T-helper 17 cell (primary cell): ENCODE data around the gene NRAP. TPM values are rescaled to one million over a fixed set of nuclear protein-coding genes. Genes with fewer than 3 reads are reported as not detected.

Experiments used
- ATAC-seq: fragments of 150-1000 bp; cut with Tn5 transposase; 2 replicates; pipeline ENCODE4 v1.10.0; 2021; ENCODE audit warnings: mild to moderate bottlenecking, moderate library complexity
- DNase-seq, 3 donors: peaks; one replicate each; pipeline versions ENCODE4 v3.0.0 to v3.0.0-alpha.2; 2020 to 2021
- H3K9me3 ChIP-seq: one replicate; pipeline ENCODE4 v1.7.0; 2013; ENCODE audit warnings: low read length, mild to moderate bottlenecking; ENCODE audit not compliant: control insufficient read depth, poor library complexity, severe bottlenecking
- H3K27ac Mint-ChIP-seq: one replicate; pipeline ENCODE4 v1.8.0; 2022; ENCODE audit warnings: mild to moderate bottlenecking, moderate library complexity, mixed read lengths
- H3K27me3 Mint-ChIP-seq: one replicate; pipeline ENCODE4 v1.8.0; 2022; ENCODE audit warnings: mixed read lengths
- H3K36me3 Mint-ChIP-seq: one replicate; pipeline ENCODE4 v1.8.0; 2022; ENCODE audit warnings: low read depth, mixed read lengths
- H3K4me1 Mint-ChIP-seq: one replicate; pipeline ENCODE4 v1.8.0; 2022; ENCODE audit warnings: mild to moderate bottlenecking, mixed read lengths
- H3K4me3 Mint-ChIP-seq: one replicate; pipeline ENCODE4 v1.8.0; 2022; ENCODE audit warnings: mild to moderate bottlenecking, moderate library complexity, mixed read lengths
- total RNA-seq, 4 donors: library from RNA in 2 of 4; stranded (reverse) in 2 of 4; gene quantifications; one replicate each; pipeline ENCODE4 v1.2.3 and lab custom pipeline; 2022 to 2026

Gene NRAP
- total RNA-seq, 2 donors from 2014 or later: not detected

GRCh38 chr10:113620936-113621335 is 42.9 kb downstream of the NRAP start:
- Mint-ChIP-seq H3K4me1 (no peaks in the 10 kb centered on the region), H3K27me3 (peaks cover 78% of the 10 kb centered on the region), H3K36me3 (peaks cover 2% of the 10 kb centered on the region), H3K27ac (no peak overlapping the region), H3K4me3 (no peak overlapping the region)
- no peak for DNase-seq
- H3K9me3 ChIP-seq: no peaks in the 10 kb centered on the region
- no peak for ATAC-seq

DNA sequence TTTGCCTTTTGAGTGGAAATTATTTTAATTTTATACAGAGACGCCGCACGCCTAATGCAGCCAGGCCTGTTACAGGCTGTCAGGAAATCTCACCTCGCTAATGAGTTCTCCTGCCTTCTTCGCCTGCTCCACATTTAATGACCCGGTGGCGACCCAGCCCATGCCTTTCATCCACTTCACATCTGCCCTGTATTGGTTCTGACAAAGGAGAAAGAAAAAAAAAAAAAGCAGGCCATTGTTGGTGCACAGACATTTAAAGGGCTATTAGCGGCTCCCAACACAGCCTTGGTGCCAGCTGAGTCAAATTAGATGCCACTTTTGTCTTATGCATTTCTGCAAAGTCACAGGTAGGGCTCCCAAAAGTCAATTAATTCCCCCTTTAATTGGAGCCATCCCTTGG is 43.3 kb downstream of the NRAP start:
- Mint-ChIP-seq H3K4me1 (no peaks in the 10 kb centered on the region), H3K4me3 (no peak overlapping the region), H3K27ac (no peak overlapping the region), H3K27me3 (peaks cover 78% of the 10 kb centered on the region), H3K36me3 (peaks cover 2% of the 10 kb centered on the region)
- DNase-seq (no peak), ATAC-seq (no peak)
- no peaks in the 10 kb centered on the region for H3K9me3 ChIP-seq

GRCh38 chr10:113619401-113619800 is 44.4 kb downstream of the NRAP start:
- H3K4me1 Mint-ChIP-seq: peaks cover 2% of the 10 kb centered on the region
- peaks cover 76% of the 10 kb centered on the region for H3K27me3 Mint-ChIP-seq

DNA sequence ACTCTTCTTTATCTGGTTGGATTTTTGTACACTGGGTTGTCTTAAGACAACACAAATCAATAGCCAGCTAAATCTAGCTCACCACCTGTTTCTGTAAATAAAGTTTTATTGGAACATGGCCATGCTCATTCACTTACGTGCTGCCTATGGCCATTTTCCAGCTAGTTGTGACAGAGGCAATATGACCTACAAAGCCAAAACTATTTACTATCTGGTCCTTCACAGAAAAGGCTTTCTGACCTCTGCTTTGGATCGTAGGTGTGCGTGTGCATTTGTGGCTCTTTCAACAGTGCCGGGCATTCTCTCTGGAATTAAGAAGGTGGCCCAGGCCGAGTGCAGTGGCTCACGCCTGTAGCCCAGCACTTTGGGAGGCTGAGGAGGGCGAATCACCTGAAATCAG is 45.5 kb downstream of the NRAP start:
- DNase-seq (no peak), ATAC-seq (no peak)
- Mint-ChIP-seq H3K27ac (no peak overlapping the region), H3K4me1 (peaks cover 4% of the 10 kb centered on the region), H3K36me3 (no peaks in the 10 kb centered on the region), H3K4me3 (no peak overlapping the region), H3K27me3 (peaks cover 75% of the 10 kb centered on the region)
- no peaks in the 10 kb centered on the region for H3K9me3 ChIP-seq

More at GRCh38 chr10:113619401-113619800, 44.4 kb downstream of the NRAP start:
- DNase-seq: no peak
- Mint-ChIP-seq H3K4me3 (no peak overlapping the region), H3K27ac (no peak overlapping the region), H3K36me3 (peaks cover 2% of the 10 kb centered on the region)
- H3K9me3 ChIP-seq: no peaks in the 10 kb centered on the region
- ATAC-seq: no peak

GRCh38 chr10:113617086-113617485 is 46.8 kb downstream of the NRAP start:
- Mint-ChIP-seq H3K27ac (no peak overlapping the region), H3K4me1 (peaks cover 4% of the 10 kb centered on the region), H3K27me3 (peaks cover 72% of the 10 kb centered on the region), H3K4me3 (no peak overlapping the region), H3K36me3 (no peaks in the 10 kb centered on the region)
- H3K9me3 ChIP-seq: no peaks in the 10 kb centered on the region
- no peak for ATAC-seq
- DNase-seq: no peak

GRCh38 chr10:113616244-113617074 is 47.4 kb downstream of the NRAP start:
- no peaks in the 10 kb centered on the region for H3K36me3 Mint-ChIP-seq
- H3K4me3 Mint-ChIP-seq: no peak overlapping the region
- no peaks in the 10 kb centered on the region for H3K9me3 ChIP-seq
- ATAC-seq: no peak
- peaks cover 4% of the 10 kb centered on the region for H3K4me1 Mint-ChIP-seq
- no peak for DNase-seq
- H3K27me3 Mint-ChIP-seq: peaks cover 68% of the 10 kb centered on the region
- no peak overlapping the region for H3K27ac Mint-ChIP-seq

GRCh38 chr10:113613977-113614690 is 49.7 kb downstream of the NRAP start:
- Mint-ChIP-seq H3K4me3 (no peak overlapping the region), H3K27ac (peak overlapping the region; percentile 4), H3K4me1 (peaks cover 4% of the 10 kb centered on the region), H3K27me3 (peaks cover 65% of the 10 kb centered on the region), H3K36me3 (no peaks in the 10 kb centered on the region)
- DNase-seq (no peak), ATAC-seq (no peak)
- H3K9me3 ChIP-seq: no peaks in the 10 kb centered on the region

- peaks cover 62% of the 10 kb centered on the region for H3K27me3 Mint-ChIP-seq
Observed at GRCh38 chr10:113613427-113613826, 50.4 kb downstream of the NRAP start.

GRCh38 chr10:113612154-113612553 is 51.7 kb downstream of the NRAP start:
- Mint-ChIP-seq H3K4me3 (no peak overlapping the region), H3K27me3 (peaks cover 56% of the 10 kb centered on the region), H3K36me3 (no peaks in the 10 kb centered on the region), H3K27ac (no peak overlapping the region), H3K4me1 (peaks cover 4% of the 10 kb centered on the region)
- DNase-seq (no peak), ATAC-seq (no peak)
- no peaks in the 10 kb centered on the region for H3K9me3 ChIP-seq

More at GRCh38 chr10:113613427-113613826, 50.4 kb downstream of the NRAP start:
- Mint-ChIP-seq H3K27ac (no peak overlapping the region), H3K4me3 (no peak overlapping the region), H3K4me1 (peaks cover 4% of the 10 kb centered on the region), H3K36me3 (no peaks in the 10 kb centered on the region)
- ATAC-seq: no peak
- no peak for DNase-seq
- no peaks in the 10 kb centered on the region for H3K9me3 ChIP-seq

GRCh38 chr10:113610631-113611601 is 52.9 kb downstream of the NRAP start:
- Mint-ChIP-seq H3K4me3 (no peak overlapping the region), H3K27ac (no peak overlapping the region), H3K36me3 (no peaks in the 10 kb centered on the region), H3K27me3 (peaks cover 46% of the 10 kb centered on the region), H3K4me1 (peaks cover 4% of the 10 kb centered on the region)
- H3K9me3 ChIP-seq: no peaks in the 10 kb centered on the region
- DNase-seq: no peak
- no peak for ATAC-seq

DNA sequence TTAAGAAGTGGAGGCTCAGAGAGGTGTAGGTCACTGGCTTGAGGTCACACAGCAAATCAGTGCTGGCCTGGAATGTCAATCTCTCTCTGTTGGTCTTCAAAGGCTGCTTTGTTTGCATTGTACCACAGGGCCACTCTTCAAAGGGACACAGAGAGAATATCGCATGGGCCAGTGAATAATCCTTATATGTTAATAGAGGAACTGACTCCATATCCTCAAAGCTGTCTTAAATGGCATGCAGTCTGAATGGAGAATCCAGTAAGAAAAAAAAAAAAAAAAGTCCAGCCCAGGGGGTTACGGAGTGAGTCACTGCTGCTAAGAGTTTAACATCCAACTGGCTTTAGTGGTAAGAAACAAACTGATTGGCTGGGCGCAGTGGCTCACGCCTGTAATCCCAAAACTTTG is 54.1 kb downstream of the NRAP start:
- H3K36me3 Mint-ChIP-seq: no peaks in the 10 kb centered on the region
- H3K27ac Mint-ChIP-seq: no peak overlapping the region
- H3K9me3 ChIP-seq: no peaks in the 10 kb centered on the region
- H3K4me1 Mint-ChIP-seq: peaks cover 4% of the 10 kb centered on the region
- no peak overlapping the region for H3K4me3 Mint-ChIP-seq
- ATAC-seq (no peak), DNase-seq (no peak)
- peaks cover 50% of the 10 kb centered on the region for H3K27me3 Mint-ChIP-seq

GRCh38 chr10:113605268-113605978 is 58.4 kb downstream of the NRAP start:
- H3K9me3 ChIP-seq: no peaks in the 10 kb centered on the region
- H3K4me1 Mint-ChIP-seq: no peaks in the 10 kb centered on the region
- H3K36me3 Mint-ChIP-seq: peaks cover 3% of the 10 kb centered on the region
- ATAC-seq (no peak), DNase-seq (no peak)
- H3K27ac Mint-ChIP-seq: no peak overlapping the region
- H3K4me3 Mint-ChIP-seq: no peak overlapping the region
- peaks cover 45% of the 10 kb centered on the region for H3K27me3 Mint-ChIP-seq
